Activated T-cell treated with anti-CD3 and anti-CD28 coated beads, Interleukin-2, amount 50 U/mL, for 72 hours (primary cell): Measurements from ENCODE around the gene CBX5. TPM values are rescaled to one million over a fixed set of nuclear protein-coding genes. Genes with fewer than 3 reads are reported as not detected.
A peak's percentile ranks its signal among the peaks of the same experiment; 100 is the strongest.
"Not testable (repeated sequence)": the region's sequence is repeated elsewhere in the genome, so short reads cannot be mapped to it uniquely, and the experiment has no call there.

Source experiments
- ATAC-seq, 2 donors: fragments of 150-1000 bp; cut with Tn5 transposase; replicated peaks in 1 of 2; 2 replicates each; pipeline ENCODE4 v1.10.0; 2021; ENCODE audit warnings: moderate library complexity in 2 of 2, mild to moderate bottlenecking in 1 of 2
- DNase-seq, 2 donors: peaks; one replicate each; pipeline ENCODE4 v3.0.0; 2021 to 2022; ENCODE audit warnings: mixed read lengths in 1 of 2
- H3K27ac Mint-ChIP-seq: one replicate; pipeline ENCODE4 v1.8.0; 2022; ENCODE audit warnings: mild to moderate bottlenecking, moderate library complexity, mixed read lengths
- H3K27me3 Mint-ChIP-seq: one replicate; pipeline ENCODE4 v1.8.0; 2022; ENCODE audit warnings: low read depth, mixed read lengths
- H3K36me3 Mint-ChIP-seq, 2 donors: one replicate each; pipeline ENCODE4 v1.8.0; 2022; ENCODE audit warnings: mixed read lengths in 2 of 2, mild to moderate bottlenecking in 1 of 2; ENCODE audit not compliant: insufficient read depth in 2 of 2
- H3K4me1 Mint-ChIP-seq: one replicate; pipeline ENCODE4 v1.8.0; 2022; ENCODE audit warnings: low read depth, mixed read lengths
- H3K4me3 Mint-ChIP-seq, 2 donors: one replicate each; pipeline ENCODE4 v1.8.0; 2022; ENCODE audit warnings: mild to moderate bottlenecking in 2 of 2, mixed read lengths in 2 of 2, moderate library complexity in 2 of 2
- H3K9me3 Mint-ChIP-seq, 2 donors: one replicate each; pipeline ENCODE4 v1.8.0; 2022; ENCODE audit warnings: mixed read lengths in 2 of 2
- total RNA-seq, 2 donors: library from RNA; stranded (reverse); gene quantifications; one replicate each; pipeline ENCODE4 v1.2.3, GENCODE V29; 2022

CBX5 gene
- total RNA-seq, 2 donors from 2014 or later: 89.4 to 108 TPM

- peaks cover 6% of the 10 kb centered on the region for H3K4me1 Mint-ChIP-seq
- no peaks in the 10 kb centered on the region for H3K36me3 Mint-ChIP-seq
- ATAC-seq: peak; percentile 88 to 91
- H3K27me3 Mint-ChIP-seq: peaks cover 34% of the 10 kb centered on the region
- DNase-seq: peak; percentile 84 to 85
- no peak overlapping the region for H3K27ac Mint-ChIP-seq
- H3K4me3 Mint-ChIP-seq: no peak overlapping the region
- no peaks in the 10 kb centered on the region for H3K9me3 Mint-ChIP-seq
Measured at GRCh38 chr12:54207539-54208294, 72.2 kb downstream of the CBX5 start.

- peak in 1 of 2 donors; percentile 27 for ATAC-seq
- DNase-seq: no peak
- Mint-ChIP-seq H3K4me3 (no peak overlapping the region), H3K9me3 (no peaks in the 10 kb centered on the region), H3K27ac (no peak overlapping the region), H3K36me3 (no peaks in the 10 kb centered on the region), H3K4me1 (peaks cover 6% of the 10 kb centered on the region), H3K27me3 (peaks cover 34% of the 10 kb centered on the region)
Measured at GRCh38 chr12:54206791-54207190, 73.1 kb downstream of the CBX5 start.

GRCh38 chr12:54204316-54204715 is 75.6 kb downstream of the CBX5 start:
- DNase-seq: no peak
- Mint-ChIP-seq H3K27me3 (peaks cover 51% of the 10 kb centered on the region), H3K27ac (no peak overlapping the region), H3K4me1 (peaks cover 6% of the 10 kb centered on the region), H3K9me3 (no peaks in the 10 kb centered on the region), H3K36me3 (no peaks in the 10 kb centered on the region), H3K4me3 (no peak overlapping the region)
- ATAC-seq: no peak

- Mint-ChIP-seq H3K9me3 (no peaks in the 10 kb centered on the region), H3K36me3 (no peaks in the 10 kb centered on the region), H3K27ac (no peak overlapping the region), H3K27me3 (peaks cover 70% of the 10 kb centered on the region), H3K4me3 (no peak overlapping the region), H3K4me1 (no peaks in the 10 kb centered on the region)
- peak; percentile 87 to 91 for ATAC-seq
- DNase-seq: peak; percentile 66 to 68
Measured at GRCh38 chr12:54201001-54201794, 78.7 kb downstream of the CBX5 start.

GRCh38 chr12:54200412-54200811 is 79.5 kb downstream of the CBX5 start:
- Mint-ChIP-seq H3K4me1 (no peaks in the 10 kb centered on the region), H3K27ac (no peak overlapping the region), H3K36me3 (no peaks in the 10 kb centered on the region), H3K9me3 (no peaks in the 10 kb centered on the region), H3K4me3 (no peak overlapping the region), H3K27me3 (peaks cover 72% of the 10 kb centered on the region)
- ATAC-seq: no peak
- DNase-seq: no peak

- DNase-seq (no peak), ATAC-seq (no peak)
- Mint-ChIP-seq H3K4me3 (no peak overlapping the region), H3K27ac (no peak overlapping the region), H3K27me3 (peaks cover 77% of the 10 kb centered on the region), H3K4me1 (no peaks in the 10 kb centered on the region), H3K36me3 (no peaks in the 10 kb centered on the region), H3K9me3 (no peaks in the 10 kb centered on the region)
Measured at GRCh38 chr12:54199917-54200316, 80.0 kb downstream of the CBX5 start.

- Mint-ChIP-seq H3K4me1 (no peaks in the 10 kb centered on the region), H3K36me3 (no peaks in the 10 kb centered on the region), H3K27ac (no peak overlapping the region), H3K9me3 (no peaks in the 10 kb centered on the region), H3K4me3 (no peak overlapping the region), H3K27me3 (peaks cover 79% of the 10 kb centered on the region)
- no peak for ATAC-seq
- DNase-seq: no peak
Measured at GRCh38 chr12:54199034-54199433, 80.9 kb downstream of the CBX5 start.

GRCh38 chr12:54197431-54197909 is 82.5 kb downstream of the CBX5 start:
- H3K4me3 Mint-ChIP-seq: no peak overlapping the region
- H3K9me3 Mint-ChIP-seq: no peaks in the 10 kb centered on the region
- H3K27me3 Mint-ChIP-seq: peaks cover 75% of the 10 kb centered on the region
- no peak for ATAC-seq
- DNase-seq: no peak
- H3K27ac Mint-ChIP-seq: no peak overlapping the region
- H3K36me3 Mint-ChIP-seq: no peaks in the 10 kb centered on the region
- no peaks in the 10 kb centered on the region for H3K4me1 Mint-ChIP-seq

GRCh38 chr12:54197010-54197409 is 82.9 kb downstream of the CBX5 start:
- ATAC-seq: no peak
- H3K4me3 Mint-ChIP-seq: no peak overlapping the region
- no peaks in the 10 kb centered on the region for H3K4me1 Mint-ChIP-seq
- no peaks in the 10 kb centered on the region for H3K9me3 Mint-ChIP-seq
- peaks cover 80% of the 10 kb centered on the region for H3K27me3 Mint-ChIP-seq
- DNase-seq: no peak
- no peaks in the 10 kb centered on the region for H3K36me3 Mint-ChIP-seq
- H3K27ac Mint-ChIP-seq: no peak overlapping the region

GRCh38 chr12:54196396-54196795 is 83.5 kb downstream of the CBX5 start:
- no peak overlapping the region for H3K4me3 Mint-ChIP-seq
- ATAC-seq (no peak), DNase-seq (no peak)
- no peaks in the 10 kb centered on the region for H3K9me3 Mint-ChIP-seq
- H3K36me3 Mint-ChIP-seq: no peaks in the 10 kb centered on the region
- H3K27ac Mint-ChIP-seq: no peak overlapping the region
- peaks cover 3% of the 10 kb centered on the region for H3K4me1 Mint-ChIP-seq
- peaks cover 82% of the 10 kb centered on the region for H3K27me3 Mint-ChIP-seq

- ATAC-seq (no peak), DNase-seq (no peak)
- Mint-ChIP-seq H3K9me3 (no peaks in the 10 kb centered on the region), H3K36me3 (no peaks in the 10 kb centered on the region), H3K27ac (no peak overlapping the region), H3K4me1 (peaks cover 5% of the 10 kb centered on the region), H3K4me3 (no peak overlapping the region), H3K27me3 (peaks cover 79% of the 10 kb centered on the region)
Measured at GRCh38 chr12:54195737-54196347, 84.1 kb downstream of the CBX5 start.

- no peaks in the 10 kb centered on the region for H3K36me3 Mint-ChIP-seq
- H3K27me3 Mint-ChIP-seq: peaks cover 79% of the 10 kb centered on the region
- no peak overlapping the region for H3K4me3 Mint-ChIP-seq
- ATAC-seq (no peak), DNase-seq (no peak)
- no peak overlapping the region for H3K27ac Mint-ChIP-seq
- no peaks in the 10 kb centered on the region for H3K9me3 Mint-ChIP-seq
- H3K4me1 Mint-ChIP-seq: peaks cover 5% of the 10 kb centered on the region
Measured at GRCh38 chr12:54195080-54195736, 84.7 kb downstream of the CBX5 start.

GRCh38 chr12:54194611-54195010 is 85.3 kb downstream of the CBX5 start:
- peaks cover 79% of the 10 kb centered on the region for H3K27me3 Mint-ChIP-seq
- H3K9me3 Mint-ChIP-seq, DNase-seq, ATAC-seq, H3K36me3 Mint-ChIP-seq, H3K27ac Mint-ChIP-seq, H3K4me1 Mint-ChIP-seq, H3K4me3 Mint-ChIP-seq: not testable (repeated sequence)
